OCI-LY7 (cell line): Measurements from ENCODE around the gene DPM1. TPM values are rescaled to one million over a fixed set of nuclear protein-coding genes. Genes with fewer than 3 reads are reported as not detected.

Experiments used
- total RNA-seq, 2 experiments: library from RNA; depleted of rRNA in 1 of 2; stranded (reverse); fragments of >200 nt in 1 of 2; shearing (Covaris generic) in 1 of 2; gene quantifications; 2 replicates each; pipeline ENCODE4 v1.2.3, GENCODE V29; 2014 to 2022

The DPM1 gene
- total RNA-seq, 2 experiments from 2014 or later = 60.2 to 71.2 TPM

Other genes with a start within 250 kb of the DPM1 start
- 4.4 and 5.8 TPM in 2 replicates for gene PARD6B, start 227.0 kb downstream of the DPM1 start, total RNA-seq (2014; rRNA removed; shearing (Covaris generic))
- 5.1 and 6.1 TPM in 2 replicates for gene PARD6B, start 227.0 kb downstream of the DPM1 start, total RNA-seq (2022)
- 128 and 181 TPM in 2 replicates for gene BCAS4, start 163.5 kb downstream of the DPM1 start, total RNA-seq (2014; rRNA removed; shearing (Covaris generic))
- 166 and 173 TPM in 2 replicates for gene BCAS4, start 163.5 kb downstream of the DPM1 start, total RNA-seq (2022)
- 51.5 and 58.6 TPM in 2 replicates for gene ADNP, start 27.1 kb downstream of the DPM1 start, total RNA-seq (2014; rRNA removed; shearing (Covaris generic))
- 94.9 and 105 TPM in 2 replicates for gene ADNP, start 27.1 kb downstream of the DPM1 start, total RNA-seq (2022)
- gene MOCS3, start 286 bp upstream of the DPM1 start, total RNA-seq (2014; rRNA removed; shearing (Covaris generic)) = 4.8 and 7.7 TPM in 2 replicates
- 5.6 and 5.8 TPM in 2 replicates for gene MOCS3, start 286 bp upstream of the DPM1 start, total RNA-seq (2022)
- not detected in 2 replicates for gene KCNG1, start 64.6 kb upstream of the DPM1 start, total RNA-seq (2014; rRNA removed; shearing (Covaris generic))
- gene KCNG1, start 64.6 kb upstream of the DPM1 start, total RNA-seq (2022) = not detected in 2 replicates